ENCODE results near the gene CERK. TPM values are rescaled to one million over a fixed set of nuclear protein-coding genes. Genes with fewer than 3 reads are reported as not detected.
A peak's percentile ranks its signal among the peaks of the same experiment; 100 is the strongest.

Gene CERK
- total and polyA plus RNA-seq, 2 of the 13 experiments (the other 11 are each of a cell fraction or from before 2014, with no cell fraction given) = 40.3 to 41.9 TPM

GRCh38 chr22:46762238-46763050 is 24.4 kb upstream of the CERK start, which contains the start of gene TBC1D22A (continued):
- TF ChIP-seq SRSF9 (IDR thresholded peaks at IDR 0.05; ENCODE audit: borderline replicate concordance, insufficient read depth, low read depth, low read length, poor library complexity, severe bottlenecking) = no peak
- TF ChIP-seq JDP2 (CRISPR knock-in tag; IDR thresholded peaks at IDR 0.05; ENCODE audit: borderline replicate concordance) = no peak
- TF ChIP-seq ZSCAN31 (CRISPR knock-in tag; IDR thresholded peaks at IDR 0.05; ENCODE audit: low read depth) = peak; percentile 93
- peak; percentile 57 for TF ChIP-seq NRL (CRISPR knock-in tag; IDR thresholded peaks at IDR 0.05; ENCODE audit: borderline replicate concordance)
- TF ChIP-seq ZNF777 (CRISPR knock-in tag; IDR thresholded peaks at IDR 0.05) = no peak
- no peak for TF ChIP-seq ZNF24 (IDR thresholded peaks at IDR 0.05)
- TF ChIP-seq MEF2D (CRISPR knock-in tag; IDR thresholded peaks at IDR 0.05) = peak; percentile 64; the same call in 1 of the 2 replicates
- TF ChIP-seq PRDM10 (CRISPR knock-in tag; IDR thresholded peaks at IDR 0.05; ENCODE audit: low read depth) = peak; percentile 51; the same call in 1 of the 2 replicates
- TF ChIP-seq ZBTB10 (CRISPR knock-in tag; IDR thresholded peaks at IDR 0.05; ENCODE audit: borderline replicate concordance) = peak; percentile 62; the same call in 1 of the 2 replicates
- no peak; the same call in 1 of the 2 replicates for TF ChIP-seq JUN (CRISPR knock-in tag; IDR thresholded peaks at IDR 0.05)
- TF ChIP-seq ZFP90 (CRISPR knock-in tag; IDR thresholded peaks at IDR 0.05; ENCODE audit: borderline replicate concordance) = peak; percentile 84
- TF ChIP-seq, protein P1, sequence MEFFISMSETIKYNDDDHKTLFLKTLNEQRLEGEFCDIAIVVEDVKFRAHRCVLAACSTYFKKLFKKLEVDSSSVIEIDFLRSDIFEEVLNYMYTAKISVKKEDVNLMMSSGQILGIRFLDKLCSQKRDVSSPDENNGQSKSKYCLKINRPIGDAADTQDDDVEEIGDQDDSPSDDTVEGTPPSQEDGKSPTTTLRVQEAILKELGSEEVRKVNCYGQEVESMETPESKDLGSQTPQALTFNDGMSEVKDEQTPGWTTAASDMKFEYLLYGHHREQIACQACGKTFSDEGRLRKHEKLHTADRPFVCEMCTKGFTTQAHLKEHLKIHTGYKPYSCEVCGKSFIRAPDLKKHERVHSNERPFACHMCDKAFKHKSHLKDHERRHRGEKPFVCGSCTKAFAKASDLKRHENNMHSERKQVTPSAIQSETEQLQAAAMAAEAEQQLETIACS (CRISPR knock-in tag; IDR thresholded peaks at IDR 0.05) = no peak
- TF ChIP-seq AFF4 (CRISPR knock-in tag; IDR thresholded peaks at IDR 0.05) = 0 out of 2 replicates have a peak, but pooled peaks have one; percentile 66
- peak; percentile 34 to 94; a peak in 2 of 4 replicates for TF ChIP-seq KLF16 (CRISPR knock-in tag; IDR thresholded peaks at IDR 0.05)
- TF ChIP-seq DNMT3B (CRISPR knock-in tag; conservative IDR thresholded peaks at IDR 0.05) = no peak
- 0 out of 2 replicates have a peak, but pooled peaks have one; percentile 40 for TF ChIP-seq ZFP1 (CRISPR knock-in tag; IDR thresholded peaks at IDR 0.05)
- peak; percentile 96 for TF ChIP-seq MYC (CRISPR knock-in tag; IDR thresholded peaks at IDR 0.05; ENCODE audit: borderline replicate concordance)

Measured in HepG2 (cell line).